Measurements from ENCODE around the gene RIC8A. TPM values are rescaled to one million over a fixed set of nuclear protein-coding genes. Genes with fewer than 3 reads are reported as not detected.

The RIC8A gene
- total and polyA plus RNA-seq, 2 of the 13 experiments (the other 11 are each of a cell fraction or from before 2014, with no cell fraction given) = 62.1 to 63.8 TPM

DNA sequence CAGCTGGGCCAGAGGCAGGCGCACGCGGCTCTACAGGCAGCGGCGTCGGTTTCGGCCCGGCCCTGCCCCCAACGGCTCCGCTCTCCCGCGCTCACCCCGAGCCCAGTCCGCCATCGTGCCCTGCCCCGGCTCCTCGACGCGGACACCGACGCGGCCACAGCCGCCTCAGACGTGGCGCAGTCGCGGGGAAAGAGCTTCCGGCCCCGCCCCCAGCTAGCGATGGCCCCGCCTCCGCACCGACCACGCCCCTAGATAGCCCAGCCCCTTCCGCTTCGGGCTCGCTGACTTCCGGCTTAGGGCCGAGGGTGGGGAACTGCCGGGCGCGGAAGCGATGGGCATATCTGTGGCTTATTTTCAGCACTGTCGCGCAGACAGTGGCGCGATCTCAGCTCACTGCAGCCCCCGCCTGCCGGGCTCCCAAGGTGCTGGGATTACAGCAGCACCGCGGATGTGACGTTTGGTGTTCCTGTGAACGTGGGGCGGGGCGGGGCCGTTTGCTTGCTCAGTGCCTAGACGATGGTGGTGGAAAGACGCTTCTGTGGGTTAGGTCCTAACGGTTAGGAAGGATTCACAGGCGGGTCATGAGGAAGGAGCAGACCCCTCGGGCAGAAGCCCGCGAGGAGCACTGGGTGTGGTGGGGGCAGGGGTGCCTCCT, at the start of gene RIC8A, which contains the start of gene BET1L (continued):
- no peak for TF ChIP-seq ZNF335 (CRISPR knock-in tag; IDR thresholded peaks at IDR 0.05)
- TF ChIP-seq ZNF24 (IDR thresholded peaks at IDR 0.05) = no peak
- no peak for TF ChIP-seq KAT2B (IDR thresholded peaks at IDR 0.05; ENCODE audit: borderline replicate concordance, low read depth, low read length)
- TF ChIP-seq ZNF644 (CRISPR knock-in tag; IDR thresholded peaks at IDR 0.05; ENCODE audit: low read depth) = no peak
- peak; percentile 98 for TF ChIP-seq GABPB1 (CRISPR knock-in tag; IDR thresholded peaks at IDR 0.05)
- TF ChIP-seq ZFP41 (CRISPR knock-in tag; IDR thresholded peaks at IDR 0.05; ENCODE audit: borderline replicate concordance) = no peak
- TF ChIP-seq ZNF484 (CRISPR knock-in tag; IDR thresholded peaks at IDR 0.05; ENCODE audit: borderline replicate concordance, low read depth) = no peak
- TF ChIP-seq REXO4 (CRISPR knock-in tag; IDR thresholded peaks at IDR 0.05; ENCODE audit: borderline replicate concordance) = 0 out of 2 replicates have a peak, but pooled peaks have one; percentile 17
- TF ChIP-seq ARHGAP35 (CRISPR knock-in tag; IDR thresholded peaks at IDR 0.05; ENCODE audit: borderline replicate concordance) = peak; percentile 37; the same call in 1 of the 2 replicates
- no peak for TF ChIP-seq JDP2 (CRISPR knock-in tag; IDR thresholded peaks at IDR 0.05; ENCODE audit: borderline replicate concordance)
- 0 out of 2 replicates have a peak, but pooled peaks have one; percentile 28 for TF ChIP-seq ZBTB3 (CRISPR knock-in tag; IDR thresholded peaks at IDR 0.05; ENCODE audit: borderline replicate concordance, low read depth)
- TF ChIP-seq ATF6 (CRISPR knock-in tag; conservative IDR thresholded peaks at IDR 0.05) = no peak
- TF ChIP-seq, protein P1, sequence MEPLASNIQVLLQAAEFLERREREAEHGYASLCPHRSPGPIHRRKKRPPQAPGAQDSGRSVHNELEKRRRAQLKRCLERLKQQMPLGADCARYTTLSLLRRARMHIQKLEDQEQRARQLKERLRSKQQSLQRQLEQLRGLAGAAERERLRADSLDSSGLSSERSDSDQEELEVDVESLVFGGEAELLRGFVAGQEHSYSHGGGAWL (CRISPR knock-in tag; IDR thresholded peaks at IDR 0.05) = peak; percentile 81; the same call in 1 of the 2 replicates
- no peak for TF ChIP-seq FOXJ3 (CRISPR knock-in tag; IDR thresholded peaks at IDR 0.05; ENCODE audit: borderline replicate concordance)
- TF ChIP-seq, protein P2, sequence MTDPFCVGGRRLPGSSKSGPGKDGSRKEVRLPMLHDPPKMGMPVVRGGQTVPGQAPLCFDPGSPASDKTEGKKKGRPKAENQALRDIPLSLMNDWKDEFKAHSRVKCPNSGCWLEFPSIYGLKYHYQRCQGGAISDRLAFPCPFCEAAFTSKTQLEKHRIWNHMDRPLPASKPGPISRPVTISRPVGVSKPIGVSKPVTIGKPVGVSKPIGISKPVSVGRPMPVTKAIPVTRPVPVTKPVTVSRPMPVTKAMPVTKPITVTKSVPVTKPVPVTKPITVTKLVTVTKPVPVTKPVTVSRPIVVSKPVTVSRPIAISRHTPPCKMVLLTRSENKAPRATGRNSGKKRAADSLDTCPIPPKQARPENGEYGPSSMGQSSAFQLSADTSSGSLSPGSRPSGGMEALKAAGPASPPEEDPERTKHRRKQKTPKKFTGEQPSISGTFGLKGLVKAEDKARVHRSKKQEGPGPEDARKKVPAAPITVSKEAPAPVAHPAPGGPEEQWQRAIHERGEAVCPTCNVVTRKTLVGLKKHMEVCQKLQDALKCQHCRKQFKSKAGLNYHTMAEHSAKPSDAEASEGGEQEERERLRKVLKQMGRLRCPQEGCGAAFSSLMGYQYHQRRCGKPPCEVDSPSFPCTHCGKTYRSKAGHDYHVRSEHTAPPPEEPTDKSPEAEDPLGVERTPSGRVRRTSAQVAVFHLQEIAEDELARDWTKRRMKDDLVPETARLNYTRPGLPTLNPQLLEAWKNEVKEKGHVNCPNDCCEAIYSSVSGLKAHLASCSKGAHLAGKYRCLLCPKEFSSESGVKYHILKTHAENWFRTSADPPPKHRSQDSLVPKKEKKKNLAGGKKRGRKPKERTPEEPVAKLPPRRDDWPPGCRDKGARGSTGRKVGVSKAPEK (CRISPR knock-in tag; IDR thresholded peaks at IDR 0.05; ENCODE audit: borderline replicate concordance) = no peak
- no peak for TF ChIP-seq ZNF30 (CRISPR knock-in tag; IDR thresholded peaks at IDR 0.05)
- TF ChIP-seq RAD51 (IDR thresholded peaks at IDR 0.05; ENCODE audit: borderline replicate concordance) = no peak
- TF ChIP-seq ERF (CRISPR knock-in tag; IDR thresholded peaks at IDR 0.05) = peak; percentile 71; the same call in 1 of the 2 replicates
- TF ChIP-seq, protein P3, sequence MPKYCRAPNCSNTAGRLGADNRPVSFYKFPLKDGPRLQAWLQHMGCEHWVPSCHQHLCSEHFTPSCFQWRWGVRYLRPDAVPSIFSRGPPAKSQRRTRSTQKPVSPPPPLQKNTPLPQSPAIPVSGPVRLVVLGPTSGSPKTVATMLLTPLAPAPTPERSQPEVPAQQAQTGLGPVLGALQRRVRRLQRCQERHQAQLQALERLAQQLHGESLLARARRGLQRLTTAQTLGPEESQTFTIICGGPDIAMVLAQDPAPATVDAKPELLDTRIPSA (CRISPR knock-in tag; IDR thresholded peaks at IDR 0.05; ENCODE audit: borderline replicate concordance) = peak; percentile 90; the same call in 1 of the 2 replicates
- peak; percentile 35; the same call in 1 of the 2 replicates for TF ChIP-seq PCBP1 (IDR thresholded peaks at IDR 0.05; ENCODE audit: borderline replicate concordance, low read depth, low read length)
- TF ChIP-seq ZNF879 (CRISPR knock-in tag; IDR thresholded peaks at IDR 0.05) = no peak
- peak; percentile 7; the same call in 1 of the 2 replicates for TF ChIP-seq CBX5 (CRISPR knock-in tag; IDR thresholded peaks at IDR 0.05; ENCODE audit: borderline replicate concordance)
- no peak; the same call in 1 of the 2 replicates for TF ChIP-seq ZNF317 (CRISPR knock-in tag; IDR thresholded peaks at IDR 0.05)
- TF ChIP-seq CAMTA2 (CRISPR knock-in tag; IDR thresholded peaks at IDR 0.05; ENCODE audit: borderline replicate concordance) = 0 out of 2 replicates have a peak, but pooled peaks have one; percentile 95
